ENCODE measurements around the gene TTC7B.
A peak's percentile ranks its signal among the peaks of the same experiment; 100 is the strongest.

Gene TTC7B

GRCh38 chr14:90576981-90577660, 239.1 kb downstream of the TTC7B start:
- Mint-ChIP-seq H3K27ac (no peak overlapping the region), H3K36me3 (ENCODE audit: low read depth) (no peaks in the 10 kb centered on the region), H3K27me3 (ENCODE audit: low read depth, poor library complexity) (peaks cover 4% of the 10 kb centered on the region), H3K4me3 (no peak overlapping the region), H3K9me3 (no peaks in the 10 kb centered on the region), H3K4me1 (peaks cover 47% of the 10 kb centered on the region)
- DNase-seq = no peak
- TF ChIP-seq, protein P1, sequence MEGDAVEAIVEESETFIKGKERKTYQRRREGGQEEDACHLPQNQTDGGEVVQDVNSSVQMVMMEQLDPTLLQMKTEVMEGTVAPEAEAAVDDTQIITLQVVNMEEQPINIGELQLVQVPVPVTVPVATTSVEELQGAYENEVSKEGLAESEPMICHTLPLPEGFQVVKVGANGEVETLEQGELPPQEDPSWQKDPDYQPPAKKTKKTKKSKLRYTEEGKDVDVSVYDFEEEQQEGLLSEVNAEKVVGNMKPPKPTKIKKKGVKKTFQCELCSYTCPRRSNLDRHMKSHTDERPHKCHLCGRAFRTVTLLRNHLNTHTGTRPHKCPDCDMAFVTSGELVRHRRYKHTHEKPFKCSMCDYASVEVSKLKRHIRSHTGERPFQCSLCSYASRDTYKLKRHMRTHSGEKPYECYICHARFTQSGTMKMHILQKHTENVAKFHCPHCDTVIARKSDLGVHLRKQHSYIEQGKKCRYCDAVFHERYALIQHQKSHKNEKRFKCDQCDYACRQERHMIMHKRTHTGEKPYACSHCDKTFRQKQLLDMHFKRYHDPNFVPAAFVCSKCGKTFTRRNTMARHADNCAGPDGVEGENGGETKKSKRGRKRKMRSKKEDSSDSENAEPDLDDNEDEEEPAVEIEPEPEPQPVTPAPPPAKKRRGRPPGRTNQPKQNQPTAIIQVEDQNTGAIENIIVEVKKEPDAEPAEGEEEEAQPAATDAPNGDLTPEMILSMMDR (IDR thresholded peaks at IDR 0.05) = no peak

- no peak overlapping the region for H3K4me3 Mint-ChIP-seq
- TF ChIP-seq, protein P1 (IDR thresholded peaks at IDR 0.05) = no peak
- no peak for DNase-seq
- H3K9me3 Mint-ChIP-seq = no peaks in the 10 kb centered on the region
- H3K27ac Mint-ChIP-seq = no peak overlapping the region
- H3K4me1 Mint-ChIP-seq = peaks cover 47% of the 10 kb centered on the region
- H3K27me3 Mint-ChIP-seq (ENCODE audit: low read depth, poor library complexity) = peaks cover 4% of the 10 kb centered on the region
- no peaks in the 10 kb centered on the region for H3K36me3 Mint-ChIP-seq (ENCODE audit: low read depth)
Measured at GRCh38 chr14:90576581-90576980, 239.6 kb downstream of the TTC7B start.

DNA sequence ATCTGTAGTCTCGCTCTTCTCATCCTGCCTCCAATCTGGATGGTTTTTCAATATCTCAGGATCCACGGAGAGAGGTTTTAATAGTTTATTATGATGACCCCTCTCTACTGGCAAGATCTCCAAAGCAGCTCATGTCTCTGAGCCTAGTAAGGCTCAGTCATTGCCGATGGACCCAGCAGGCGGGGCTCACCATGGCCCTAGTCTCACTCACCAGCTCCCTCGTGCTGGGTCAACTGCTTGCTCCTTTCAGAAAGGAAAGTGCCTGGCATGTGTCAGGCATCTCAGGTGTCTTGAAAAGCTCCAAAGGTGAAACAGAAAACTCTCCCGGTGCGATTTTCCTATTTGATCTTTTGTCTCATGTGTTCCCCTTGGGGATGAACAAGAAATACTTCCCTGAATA, 240.4 kb downstream of the TTC7B start:
- TF ChIP-seq, protein P1 (IDR thresholded peaks at IDR 0.05) = no peak
- peaks cover 39% of the 10 kb centered on the region for H3K4me1 Mint-ChIP-seq
- no peak for DNase-seq
- H3K27ac Mint-ChIP-seq = peak overlapping the region; percentile 22
- H3K9me3 Mint-ChIP-seq = no peaks in the 10 kb centered on the region
- H3K4me3 Mint-ChIP-seq = no peak overlapping the region
- H3K27me3 Mint-ChIP-seq (ENCODE audit: low read depth, poor library complexity) = peaks cover 4% of the 10 kb centered on the region
- H3K36me3 Mint-ChIP-seq (ENCODE audit: low read depth) = peaks cover 5% of the 10 kb centered on the region

DNA sequence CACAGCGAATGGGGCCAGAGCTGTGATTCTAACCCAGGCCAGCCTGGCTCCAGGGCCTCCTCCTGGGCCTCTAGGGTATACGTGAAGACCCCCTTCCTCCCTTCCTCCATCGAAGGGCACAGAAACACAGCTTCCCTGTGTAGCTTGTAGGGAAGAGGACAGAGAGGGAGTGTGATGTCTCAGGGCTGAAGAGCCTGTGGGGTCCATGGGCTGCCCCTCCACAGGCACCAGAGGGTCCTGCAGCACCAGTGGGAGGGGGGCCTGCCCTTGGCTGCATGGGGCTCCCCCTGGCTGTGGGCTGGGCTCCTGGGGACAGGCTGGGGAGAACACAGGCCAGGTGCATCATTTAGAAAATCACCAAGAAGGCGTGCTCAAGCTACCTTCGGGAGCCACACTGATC, 240.9 kb downstream of the TTC7B start:
- Mint-ChIP-seq H3K36me3 (ENCODE audit: low read depth) (peaks cover 8% of the 10 kb centered on the region), H3K9me3 (no peaks in the 10 kb centered on the region)

GRCh38 chr14:90574188-90575131, 241.8 kb downstream of the TTC7B start:
- TF ChIP-seq, protein P1 (IDR thresholded peaks at IDR 0.05) = no peak
- Mint-ChIP-seq H3K27me3 (ENCODE audit: low read depth, poor library complexity) (peaks cover 4% of the 10 kb centered on the region), H3K4me3 (peak overlapping the region; percentile 3), H3K9me3 (no peaks in the 10 kb centered on the region), H3K27ac (no peak overlapping the region), H3K36me3 (ENCODE audit: low read depth) (peaks cover 8% of the 10 kb centered on the region), H3K4me1 (peaks cover 35% of the 10 kb centered on the region)
- peak; percentile 51 for DNase-seq

More for the DNA sequence above, 240.9 kb downstream of the TTC7B start:
- TF ChIP-seq, protein P1 (IDR thresholded peaks at IDR 0.05) = no peak
- H3K27ac Mint-ChIP-seq = no peak overlapping the region
- peaks cover 35% of the 10 kb centered on the region for H3K4me1 Mint-ChIP-seq
- H3K27me3 Mint-ChIP-seq (ENCODE audit: low read depth, poor library complexity) = peaks cover 4% of the 10 kb centered on the region
- H3K4me3 Mint-ChIP-seq = no peak overlapping the region
- no peak for DNase-seq
